C4-2B (cell line): ENCODE results near the gene CTNNBIP1.

Source experiments
- ZFX ChIP-seq: fragments of 450-650 bp; IDR thresholded peaks from 2 replicates; pipeline ENCODE4 v1.6.1; 2017
- TF ChIP-seq, protein P1 (sequence below): fragments of 450-650 bp; conservative IDR thresholded peaks from 2 replicates; pipeline ENCODE4 v1.5.1; 2017; ENCODE audit warnings: mild to moderate bottlenecking

DNA sequence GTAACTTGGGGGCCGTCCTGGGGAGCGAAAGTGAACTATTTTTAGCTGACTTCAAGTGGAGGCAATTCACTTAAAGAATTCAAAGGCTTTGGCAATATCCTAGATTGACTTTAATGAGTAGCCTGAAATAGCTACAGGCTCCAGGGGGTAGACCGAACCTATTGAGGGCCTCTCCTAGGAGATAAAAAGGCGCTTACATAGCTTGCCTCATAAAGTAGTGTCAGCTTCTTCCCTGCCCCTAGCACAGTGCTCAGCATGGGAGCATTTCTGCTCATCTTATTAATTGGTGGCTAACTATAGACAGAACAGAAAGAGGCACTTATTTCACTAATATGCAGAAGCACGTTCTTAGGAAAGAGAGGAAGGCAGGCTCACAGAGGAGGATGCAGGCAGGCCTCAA is 12.3 kb upstream of the CTNNBIP1 start:
- TF ChIP-seq, protein P1, sequence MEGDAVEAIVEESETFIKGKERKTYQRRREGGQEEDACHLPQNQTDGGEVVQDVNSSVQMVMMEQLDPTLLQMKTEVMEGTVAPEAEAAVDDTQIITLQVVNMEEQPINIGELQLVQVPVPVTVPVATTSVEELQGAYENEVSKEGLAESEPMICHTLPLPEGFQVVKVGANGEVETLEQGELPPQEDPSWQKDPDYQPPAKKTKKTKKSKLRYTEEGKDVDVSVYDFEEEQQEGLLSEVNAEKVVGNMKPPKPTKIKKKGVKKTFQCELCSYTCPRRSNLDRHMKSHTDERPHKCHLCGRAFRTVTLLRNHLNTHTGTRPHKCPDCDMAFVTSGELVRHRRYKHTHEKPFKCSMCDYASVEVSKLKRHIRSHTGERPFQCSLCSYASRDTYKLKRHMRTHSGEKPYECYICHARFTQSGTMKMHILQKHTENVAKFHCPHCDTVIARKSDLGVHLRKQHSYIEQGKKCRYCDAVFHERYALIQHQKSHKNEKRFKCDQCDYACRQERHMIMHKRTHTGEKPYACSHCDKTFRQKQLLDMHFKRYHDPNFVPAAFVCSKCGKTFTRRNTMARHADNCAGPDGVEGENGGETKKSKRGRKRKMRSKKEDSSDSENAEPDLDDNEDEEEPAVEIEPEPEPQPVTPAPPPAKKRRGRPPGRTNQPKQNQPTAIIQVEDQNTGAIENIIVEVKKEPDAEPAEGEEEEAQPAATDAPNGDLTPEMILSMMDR = no peak
- no peak for TF ChIP-seq ZFX
